HG02763 (cell line): ENCODE data around the gene APOL2.
"Not testable (repeated sequence)": the region's sequence is repeated elsewhere in the genome, so short reads cannot be mapped to it uniquely, and the experiment has no call there.

ENCODE experiments used
- ATAC-seq: cut with Tn5 transposase; IDR thresholded peaks from one replicate; pipeline ENCODE4 v1.9.1; 2021; ENCODE audit warnings: mild to moderate bottlenecking, moderate library complexity; ENCODE audit not compliant: unreplicated experiment

APOL2 gene

DNA sequence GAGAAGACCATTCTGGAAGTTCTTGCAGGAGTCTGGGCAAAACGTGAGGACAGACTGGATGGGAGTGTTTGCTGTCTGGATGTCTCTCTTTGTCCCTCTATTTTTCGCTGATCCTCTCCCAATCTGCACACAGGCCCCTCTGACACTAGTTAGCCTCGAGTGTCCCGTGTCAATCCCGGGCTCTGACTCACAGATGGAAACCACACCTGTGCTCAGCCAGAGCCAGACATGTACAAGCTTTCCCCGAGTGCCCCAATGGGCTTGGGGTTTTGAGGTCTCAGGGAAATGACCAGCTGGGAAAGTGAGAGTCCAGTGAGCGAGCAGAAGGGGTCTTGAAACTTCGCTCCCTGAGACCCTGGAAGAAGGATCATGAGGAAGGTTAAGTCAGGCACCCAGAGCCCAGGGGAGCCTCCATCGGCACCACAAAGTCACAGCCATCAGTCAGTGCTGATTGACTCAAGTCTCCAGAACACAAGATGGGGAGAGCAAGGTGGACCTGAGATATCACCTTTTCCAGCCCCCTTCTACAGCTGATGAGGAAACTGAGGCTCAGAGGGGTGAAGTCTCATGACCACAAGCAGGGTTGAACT lies 13.9 kb downstream of the APOL2 start:
- ATAC-seq, result no peak

DNA sequence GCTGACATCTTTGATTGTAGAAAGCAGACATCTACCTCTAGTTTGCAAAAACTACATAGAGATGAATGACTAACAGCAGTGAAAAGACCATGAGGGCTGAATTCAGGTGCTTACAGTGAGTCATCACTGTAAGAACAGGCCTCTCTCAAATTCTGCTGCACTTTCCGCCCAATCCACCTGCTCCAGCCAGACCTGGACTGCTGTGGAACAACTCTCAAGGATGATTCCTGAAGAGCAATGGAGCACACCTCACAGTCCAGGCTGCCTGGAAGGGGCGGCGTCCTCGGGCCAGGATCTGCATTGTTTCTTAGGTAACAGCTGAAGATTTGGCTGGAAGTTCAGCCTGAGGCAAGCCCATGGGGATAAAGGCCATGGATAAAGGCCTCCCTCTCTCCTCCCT lies 15.1 kb downstream of the APOL2 start:
- no peak for ATAC-seq

DNA sequence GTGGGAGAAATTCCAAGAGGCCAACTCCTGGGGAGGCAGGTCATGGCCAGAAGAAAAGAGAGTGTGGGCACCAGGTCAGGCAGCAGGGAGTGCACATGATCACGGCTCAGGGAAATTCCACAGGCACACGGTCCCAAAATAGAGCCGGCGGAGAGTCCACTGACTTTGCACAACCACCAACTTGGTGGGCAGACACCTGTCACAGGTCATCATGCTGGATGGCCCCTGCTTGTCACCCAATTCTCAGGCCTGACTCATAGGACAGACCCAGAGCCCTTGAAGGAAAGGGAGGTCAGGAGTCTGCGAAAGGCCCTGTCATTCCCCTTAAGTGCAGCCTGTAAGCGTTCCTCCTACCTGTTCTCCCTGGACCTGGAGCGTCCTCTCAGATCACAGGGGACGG lies 15.8 kb downstream of the APOL2 start:
- ATAC-seq, result no peak

DNA sequence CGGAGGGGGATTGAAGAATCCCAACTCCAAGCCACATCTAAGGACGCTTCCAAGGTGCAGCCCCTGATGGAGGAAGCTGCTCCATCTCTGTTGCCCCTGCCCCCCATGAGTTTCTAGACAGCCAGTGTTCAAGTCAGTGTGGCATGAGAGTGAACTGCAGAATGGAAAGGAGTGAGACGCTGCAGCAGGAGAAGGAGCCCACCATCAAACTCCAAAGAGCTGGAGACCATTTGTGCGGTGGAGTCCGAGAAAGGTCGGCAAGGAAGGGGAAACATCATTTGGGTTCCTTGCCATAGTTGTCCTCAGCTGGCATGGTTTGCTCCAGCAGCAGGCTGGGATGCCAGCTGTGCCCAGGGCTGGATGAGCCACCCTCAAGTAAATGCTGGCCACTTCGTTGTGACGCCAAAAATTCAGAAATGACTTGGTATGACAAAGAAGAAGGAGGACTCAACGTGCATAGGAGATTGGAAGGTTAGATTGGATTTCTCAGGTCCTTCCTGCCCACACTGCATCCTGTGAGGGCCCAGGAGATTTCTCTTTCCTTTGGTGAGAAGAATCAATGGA lies 16.4 kb downstream of the APOL2 start:
- no peak for ATAC-seq

DNA sequence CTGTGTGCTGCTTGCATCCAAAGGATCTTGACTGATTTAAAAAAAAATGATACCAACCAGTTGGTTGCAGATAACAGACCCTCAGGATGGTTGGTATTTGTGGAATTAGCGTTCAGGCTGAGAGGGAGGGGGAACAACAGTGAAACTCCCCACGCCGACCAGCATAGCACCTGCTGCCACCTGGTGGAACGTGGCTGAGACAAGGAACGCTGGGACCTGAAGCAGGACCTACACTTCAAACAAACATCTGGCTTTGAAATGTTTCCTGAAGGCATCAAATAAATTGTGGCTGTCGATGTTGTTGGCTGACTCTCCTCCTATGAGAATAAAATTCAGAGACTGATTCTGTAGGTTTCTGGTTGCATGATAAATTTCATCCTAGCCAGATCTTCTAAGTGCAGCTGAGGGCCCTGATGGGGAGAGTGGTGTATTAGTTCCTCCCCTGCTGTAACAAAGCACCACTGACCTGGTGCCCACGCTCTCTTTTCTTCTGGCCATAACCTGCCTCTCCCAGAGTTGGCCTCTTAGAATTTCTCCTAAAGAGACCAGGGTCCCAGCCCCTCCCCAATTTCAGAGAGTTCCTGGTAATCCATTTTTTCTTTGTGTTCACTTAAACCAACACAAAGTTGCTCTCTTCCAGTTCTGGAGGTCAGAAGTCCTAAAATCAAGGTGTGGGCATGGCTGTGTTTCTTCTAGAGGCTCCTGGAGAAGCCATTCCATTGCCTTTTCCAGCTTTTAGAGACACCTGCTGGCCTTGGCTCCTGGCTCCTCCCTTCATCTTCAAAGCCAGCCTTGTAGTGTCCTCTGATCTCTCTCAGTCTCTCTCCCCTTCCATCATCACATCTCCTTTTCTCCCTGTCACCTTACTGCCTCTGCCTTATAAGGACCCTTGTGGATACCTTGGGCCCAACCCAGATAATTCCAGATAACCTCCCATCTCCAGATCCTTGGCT lies 17.3 kb downstream of the APOL2 start:
- ATAC-seq, result no peak

DNA sequence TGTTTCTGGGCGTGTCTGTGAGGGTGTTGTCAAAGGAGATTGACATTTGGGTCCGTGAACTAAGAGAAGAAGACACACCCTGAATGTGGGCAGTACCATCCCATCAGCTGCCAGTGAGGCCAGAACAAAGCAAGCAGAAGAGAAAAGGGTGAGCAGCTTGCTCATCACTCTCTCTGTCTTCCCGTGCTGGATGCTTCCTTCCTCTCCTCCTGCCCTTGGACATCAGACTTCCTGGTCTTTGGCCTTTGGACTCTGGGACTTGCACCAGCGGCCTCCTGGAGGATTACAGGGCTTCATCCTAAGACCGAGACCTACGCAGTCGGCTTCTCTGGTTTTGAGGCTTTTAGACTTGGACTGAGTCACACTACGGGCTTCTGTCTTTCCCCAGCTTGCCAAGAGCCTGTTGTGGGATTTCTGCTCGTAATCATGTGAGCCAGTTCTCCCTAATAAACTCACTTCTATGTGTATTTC lies 18.8 kb downstream of the APOL2 start:
- no peak for ATAC-seq

DNA sequence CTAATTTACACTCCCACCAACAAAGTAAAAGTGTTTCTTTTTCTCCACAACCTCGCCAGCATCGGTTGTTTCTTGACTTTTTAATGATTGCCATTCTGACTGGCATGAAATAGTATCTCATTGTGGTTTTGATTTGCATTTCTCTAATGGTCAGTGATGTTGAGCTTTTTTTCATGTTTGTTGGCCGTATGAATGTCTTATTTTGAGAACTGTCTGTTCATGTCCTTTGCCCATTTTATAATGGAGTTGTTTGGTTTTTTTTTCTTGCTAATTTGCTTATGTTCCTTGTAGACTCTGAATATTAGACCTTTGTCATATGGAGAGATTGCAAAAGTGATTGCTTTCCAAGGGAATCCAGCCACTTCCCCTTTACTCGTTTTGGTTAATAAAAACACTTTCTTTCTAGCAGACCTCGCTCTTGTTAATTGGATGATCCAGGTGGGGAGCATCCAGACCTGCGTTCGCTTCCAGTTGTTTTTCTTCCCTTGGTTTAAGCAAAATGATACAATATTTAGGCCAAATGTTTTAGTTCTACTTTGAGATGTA lies 20.6 kb downstream of the APOL2 start:
- ATAC-seq, result no peak

DNA sequence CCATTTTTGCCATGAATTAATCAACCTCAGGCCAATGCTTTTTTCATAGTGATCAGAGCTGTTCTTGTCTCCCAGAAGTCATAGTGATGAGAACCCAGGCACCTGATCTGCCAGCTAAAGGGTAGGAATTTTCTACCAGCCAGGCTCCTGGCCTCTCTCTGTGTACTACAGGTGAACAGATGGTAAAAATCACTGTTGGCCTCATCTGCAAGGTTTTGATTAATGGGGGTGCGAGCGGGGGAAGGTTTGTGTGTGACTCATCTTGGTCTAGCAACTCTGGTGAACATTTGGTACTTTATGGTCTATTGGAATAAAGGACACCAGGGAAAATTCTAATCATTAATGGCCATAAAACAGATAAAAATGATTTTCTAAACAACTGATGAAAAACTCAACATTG lies 23.3 kb downstream of the APOL2 start:
- no peak for ATAC-seq

DNA sequence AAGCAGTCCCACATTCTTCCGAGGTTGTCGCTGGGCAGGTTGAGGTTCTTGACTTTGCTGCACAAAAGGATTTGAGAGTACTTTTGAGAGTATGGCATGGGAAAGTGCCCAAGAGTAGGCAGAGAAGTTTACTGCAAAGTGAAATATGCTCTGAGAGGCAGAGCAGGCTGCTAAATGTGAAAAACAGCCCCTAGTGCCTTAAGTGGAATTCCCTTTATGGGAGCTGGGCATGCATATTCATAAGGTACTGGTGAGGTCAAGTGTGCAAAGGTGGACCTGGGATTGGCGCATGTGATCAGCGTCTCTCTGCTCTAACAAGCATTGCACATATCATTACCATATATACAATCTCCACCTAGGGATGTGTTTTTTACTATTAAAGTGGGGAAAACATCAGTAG lies 25.7 kb downstream of the APOL2 start:
- no peak for ATAC-seq

DNA sequence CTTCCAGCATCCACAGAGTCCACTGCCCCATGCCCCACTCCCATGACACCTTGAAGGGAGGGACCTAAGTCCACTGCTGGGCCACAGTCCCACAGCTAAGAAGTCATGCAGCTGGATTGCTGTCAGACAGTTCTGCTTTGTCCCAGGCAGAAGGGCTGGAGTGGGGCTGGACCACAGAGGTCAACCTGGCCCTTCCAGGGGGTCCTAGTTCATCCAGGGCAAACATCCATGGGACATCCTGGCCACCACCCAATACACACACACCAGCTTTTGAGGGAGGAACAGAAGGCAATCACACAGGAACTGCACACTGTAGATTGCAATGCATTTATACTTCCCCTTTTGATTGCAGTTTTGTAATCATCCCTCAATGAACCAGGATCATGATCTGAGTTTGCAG lies 26.4 kb downstream of the APOL2 start:
- no peak for ATAC-seq

DNA sequence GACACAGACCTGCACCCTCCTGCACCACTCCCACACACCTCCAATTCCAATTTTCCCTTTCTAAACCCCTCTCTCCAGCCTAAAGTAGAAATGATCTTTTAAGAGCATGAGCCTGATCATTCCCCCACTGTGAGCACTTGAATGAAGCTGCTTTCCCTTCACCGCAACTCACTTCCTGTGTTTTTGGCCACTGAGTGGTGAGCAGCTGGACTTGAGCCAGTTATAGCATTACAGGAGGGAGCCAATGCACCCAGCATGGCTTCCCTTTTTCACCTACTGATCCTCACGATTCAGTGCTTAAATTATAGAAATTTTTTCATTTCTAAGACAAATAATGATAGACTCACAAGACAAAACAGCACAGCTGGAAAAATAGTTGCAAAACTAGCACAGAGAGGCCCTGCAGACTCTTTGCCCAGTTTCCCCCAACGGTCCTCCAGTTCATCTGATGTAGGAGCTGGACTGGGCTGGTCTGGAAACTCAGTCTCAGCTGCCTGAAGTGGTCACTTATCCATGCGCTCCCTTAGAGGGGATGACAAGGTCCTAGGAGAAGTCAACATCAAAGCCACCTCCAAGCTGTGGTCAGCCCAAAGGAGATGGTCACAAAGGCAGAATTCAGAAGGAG lies 28.0 kb downstream of the APOL2 start:
- ATAC-seq, result no peak

DNA sequence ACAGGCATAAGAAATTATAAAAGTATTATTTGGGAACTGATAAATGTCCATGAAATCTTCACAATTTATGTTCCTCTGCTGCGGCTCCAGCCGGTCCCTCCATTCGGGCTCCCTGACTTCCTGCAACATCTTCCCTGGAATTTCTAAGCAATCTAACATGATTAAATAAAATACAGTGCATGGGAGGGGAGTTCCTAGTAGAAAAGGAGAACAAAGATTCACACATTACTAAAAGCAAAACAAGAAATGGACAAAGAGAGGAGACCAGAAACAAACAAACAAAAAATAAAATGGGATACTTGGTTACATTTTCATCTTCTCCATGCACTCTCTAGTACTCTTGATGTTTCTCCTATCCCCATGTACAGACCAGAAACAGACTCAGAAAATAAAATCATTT lies 29.1 kb downstream of the APOL2 start:
- no peak for ATAC-seq

DNA sequence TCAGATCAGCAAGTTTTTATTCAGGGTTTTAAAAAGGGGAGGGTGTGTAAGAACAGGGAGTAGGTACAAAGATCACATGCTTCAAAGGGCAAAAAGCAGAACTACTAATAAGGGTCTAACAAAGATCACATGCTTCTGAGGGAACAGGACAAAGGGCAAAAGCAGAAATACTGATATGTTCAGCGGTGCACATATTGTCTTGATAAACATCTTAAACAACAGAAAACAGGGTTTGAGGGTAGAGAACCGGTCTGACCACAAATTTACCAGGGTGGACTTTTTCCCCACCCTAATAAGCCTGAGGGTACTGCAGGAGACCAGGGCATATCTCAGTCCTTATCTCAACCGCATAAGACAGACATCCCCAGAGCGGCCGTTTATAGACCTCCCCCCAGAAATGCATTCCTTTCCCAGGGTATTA lies 29.8 kb downstream of the APOL2 start:
- not testable (repeated sequence) for ATAC-seq

DNA sequence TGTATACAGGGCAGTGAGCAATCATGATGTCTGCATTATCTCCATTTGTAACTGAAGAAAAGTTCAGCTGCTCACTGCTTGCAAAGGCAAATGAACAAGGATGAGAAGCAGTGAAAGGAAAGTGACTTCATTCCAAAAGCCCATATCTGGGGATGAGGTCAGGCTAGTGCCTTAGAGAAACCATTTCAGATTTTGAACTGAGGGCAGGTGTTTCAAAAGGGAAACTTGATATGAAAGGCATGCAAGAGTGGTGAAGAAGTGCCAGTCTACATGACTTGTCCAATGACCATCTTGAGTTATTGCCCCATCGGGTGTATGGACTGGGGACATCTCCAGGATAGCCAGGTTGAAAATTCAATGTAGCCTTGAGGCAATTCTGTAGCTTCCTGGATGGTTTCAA lies 30.4 kb downstream of the APOL2 start:
- ATAC-seq, result no peak

DNA sequence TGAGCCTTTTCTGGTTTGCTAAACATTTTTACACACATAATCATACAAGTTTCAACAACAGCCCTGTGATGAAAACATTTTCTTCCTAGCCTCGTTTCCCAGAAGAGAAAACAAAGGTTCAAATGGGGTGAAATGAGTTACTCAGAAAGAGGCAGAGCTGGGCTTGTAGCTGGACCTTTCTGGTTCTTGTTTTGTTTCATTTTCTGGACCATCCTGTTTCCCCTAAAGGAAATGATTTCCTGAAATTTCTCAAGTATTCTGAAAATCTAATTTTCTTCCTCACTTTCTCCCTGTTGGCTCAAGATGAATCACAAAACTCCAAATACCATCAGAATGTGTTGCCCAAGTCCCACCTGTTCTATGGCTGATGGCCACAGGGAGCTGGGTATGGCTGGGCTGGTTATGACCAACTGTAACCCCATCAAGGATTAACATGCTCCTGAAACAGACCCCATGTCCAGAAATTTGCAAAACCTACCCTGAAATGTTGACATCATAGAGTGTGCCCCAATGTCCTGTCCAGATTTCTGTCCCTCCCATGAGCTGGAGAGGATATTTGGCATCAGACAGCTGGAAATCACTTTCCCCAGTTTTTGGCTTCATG lies 31.1 kb downstream of the APOL2 start:
- no peak for ATAC-seq

DNA sequence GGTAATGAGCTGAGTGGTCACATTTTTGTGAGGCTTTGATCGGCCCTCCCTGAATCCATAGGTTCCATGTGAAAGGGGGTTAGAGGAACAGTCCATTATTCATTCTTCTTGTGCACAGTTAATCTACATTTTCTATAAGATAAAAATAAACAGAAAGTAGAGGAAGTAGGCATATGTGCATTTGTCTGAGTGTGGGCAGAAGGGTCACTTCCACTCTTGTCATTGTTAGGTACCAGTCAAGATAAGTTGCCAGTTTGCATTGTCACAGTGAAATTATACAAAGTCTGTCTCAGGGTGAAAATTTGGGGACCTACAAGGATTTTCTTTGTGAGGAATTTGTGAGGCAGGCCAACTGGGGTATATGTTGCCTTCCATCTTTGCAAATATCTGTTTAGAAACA lies 33.1 kb downstream of the APOL2 start:
- no peak for ATAC-seq

DNA sequence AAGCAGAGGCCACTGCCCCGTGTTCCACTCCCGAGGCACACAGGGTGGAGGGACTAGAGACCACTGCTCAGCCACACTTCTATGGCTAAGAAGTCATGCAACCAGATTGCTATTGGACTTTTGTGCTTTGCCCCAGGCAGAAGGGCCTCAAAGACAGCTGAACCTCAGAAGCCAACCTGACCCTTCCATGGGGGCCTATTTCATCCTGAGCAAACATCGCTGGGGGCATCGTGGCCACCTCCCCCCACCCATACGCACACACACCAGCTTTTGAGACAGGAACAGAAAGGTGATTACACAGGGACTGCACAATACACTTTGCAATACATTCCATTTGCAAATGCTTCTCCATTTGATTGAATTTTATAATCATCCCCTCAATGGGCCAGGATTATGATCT lies 33.8 kb downstream of the APOL2 start:
- not testable (repeated sequence) for ATAC-seq

DNA sequence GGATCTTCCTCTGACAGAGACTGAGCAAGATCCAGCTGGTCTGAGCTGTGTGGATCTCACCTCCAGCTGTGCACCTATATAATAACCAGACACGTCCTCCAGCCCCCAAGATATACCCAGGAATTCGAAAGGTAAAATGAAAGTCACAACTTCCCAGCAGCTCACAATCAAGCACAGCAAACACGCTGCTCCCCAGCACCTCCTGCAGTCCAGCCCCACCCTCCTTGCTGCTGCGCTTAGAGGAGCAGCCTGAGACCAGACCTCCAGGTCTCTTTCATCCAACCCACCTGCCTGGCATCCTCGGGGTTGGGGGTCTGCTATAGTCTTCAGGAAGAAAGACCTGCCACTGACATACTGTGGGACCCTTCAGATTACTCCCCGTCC lies 34.7 kb downstream of the APOL2 start:
- no peak for ATAC-seq

DNA sequence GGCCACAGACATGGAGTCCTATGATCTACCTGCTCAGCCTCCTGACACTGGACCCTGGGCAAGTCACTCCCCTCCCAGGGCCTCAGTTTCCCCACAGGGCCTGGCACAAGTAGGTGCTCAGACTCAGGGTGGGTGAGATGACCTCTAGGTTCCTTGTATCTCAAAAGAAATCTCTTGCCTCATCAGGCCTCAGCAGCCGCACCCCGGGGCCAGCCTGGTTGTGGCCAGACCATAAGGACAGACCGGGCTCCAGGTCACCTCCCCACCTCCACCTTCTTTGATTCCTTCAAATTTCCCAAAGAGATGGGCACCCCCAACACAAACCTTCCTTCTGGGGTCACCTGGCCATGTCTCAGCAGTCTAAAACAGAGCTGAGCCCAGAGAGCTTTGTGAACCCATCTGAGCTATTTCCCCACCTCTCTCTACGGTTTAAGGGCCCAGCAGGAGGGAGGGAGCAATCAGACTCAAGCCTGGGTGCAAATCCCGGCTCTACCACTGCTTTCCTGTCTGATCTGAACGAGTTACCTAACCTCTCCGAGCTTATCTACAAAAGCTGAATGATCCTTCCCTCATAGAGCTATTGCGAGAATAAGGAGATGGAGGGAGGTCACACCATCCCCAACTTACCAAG lies 35.2 kb downstream of the APOL2 start:
- no peak for ATAC-seq

DNA sequence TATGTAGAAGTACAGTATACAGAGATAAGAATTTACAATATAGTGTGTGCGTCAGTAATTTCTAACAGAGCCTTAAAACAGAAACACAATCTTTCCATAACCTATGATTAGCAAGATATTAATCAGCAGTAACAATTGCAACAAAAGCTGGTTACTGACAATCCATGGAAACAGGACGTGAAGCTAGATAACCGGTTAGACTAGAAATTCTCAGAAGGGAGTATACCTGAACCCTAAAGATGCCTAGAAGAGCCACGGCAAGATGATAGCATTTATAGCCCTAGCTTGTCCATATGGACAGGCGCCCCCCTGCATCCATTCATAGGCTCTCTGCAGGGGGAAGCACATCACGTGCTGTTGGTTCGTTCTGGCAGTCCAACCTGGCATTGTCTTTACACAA lies 35.9 kb downstream of the APOL2 start:
- ATAC-seq, result not testable (repeated sequence)
